Measurements from ENCODE around the gene CCDC187.
"Not testable (repeated sequence)": the region's sequence is repeated elsewhere in the genome, so short reads cannot be mapped to it uniquely, and the experiment has no call there.

CCDC187 gene

DNA sequence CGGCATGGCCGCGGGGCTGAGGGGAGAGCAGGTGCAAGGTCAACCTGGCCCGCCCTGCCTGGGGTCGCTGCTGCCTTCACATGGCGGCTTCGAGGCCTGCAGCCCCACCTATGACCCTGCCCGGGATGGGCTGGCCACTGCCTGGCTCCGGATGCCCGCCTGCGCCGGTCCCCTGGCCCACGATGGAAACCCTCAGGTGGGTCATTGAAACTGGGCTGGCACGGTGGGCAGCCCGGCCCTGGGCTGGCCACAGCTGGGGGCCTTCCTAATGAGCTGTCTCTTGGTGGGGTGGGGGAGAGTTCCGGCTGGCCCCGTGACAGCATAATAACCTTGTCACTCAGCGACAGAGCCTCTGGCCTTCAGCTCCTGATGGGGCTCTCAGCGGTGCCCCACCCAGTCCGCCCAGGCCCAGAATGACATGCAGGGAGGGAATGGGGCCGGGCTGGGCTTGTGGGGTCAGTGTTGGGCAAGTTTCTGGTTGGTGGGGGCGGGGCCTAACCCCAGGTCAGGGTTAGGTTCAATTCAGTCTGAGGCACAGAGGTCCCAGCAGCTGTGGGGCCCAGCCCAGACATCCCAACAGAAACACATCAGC, at the start of gene CCDC187:
CCDC187 (minus strand) TSS at position 270 of the 592 bp plus-strand sequence; CDS start at position 6, 264 bp downstream.
- DNase-seq (ENCODE audit: low read depth) = no peak

DNA sequence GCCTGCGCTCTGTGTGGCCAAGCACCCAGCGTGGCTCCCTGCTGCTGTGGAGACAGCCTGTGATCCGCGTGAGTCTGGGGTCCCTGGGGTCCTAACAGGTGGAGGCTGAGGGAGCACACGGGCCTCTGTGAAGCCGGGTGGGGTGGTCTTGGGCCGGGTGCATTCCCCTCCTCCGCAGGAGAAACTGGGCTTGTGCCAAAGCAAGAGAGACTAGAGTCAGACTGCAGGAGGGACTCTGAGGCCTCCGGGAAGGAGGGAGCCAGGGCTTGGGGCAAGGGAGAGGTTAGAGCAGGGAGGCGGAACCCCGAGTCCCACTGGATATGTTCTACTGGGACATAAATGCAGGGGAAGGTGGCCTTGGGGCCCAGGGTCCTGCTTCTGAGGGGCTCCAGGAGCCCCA, 49.2 kb upstream of the CCDC187 start:
- DNase-seq (ENCODE audit: low read depth) = no peak

DNA sequence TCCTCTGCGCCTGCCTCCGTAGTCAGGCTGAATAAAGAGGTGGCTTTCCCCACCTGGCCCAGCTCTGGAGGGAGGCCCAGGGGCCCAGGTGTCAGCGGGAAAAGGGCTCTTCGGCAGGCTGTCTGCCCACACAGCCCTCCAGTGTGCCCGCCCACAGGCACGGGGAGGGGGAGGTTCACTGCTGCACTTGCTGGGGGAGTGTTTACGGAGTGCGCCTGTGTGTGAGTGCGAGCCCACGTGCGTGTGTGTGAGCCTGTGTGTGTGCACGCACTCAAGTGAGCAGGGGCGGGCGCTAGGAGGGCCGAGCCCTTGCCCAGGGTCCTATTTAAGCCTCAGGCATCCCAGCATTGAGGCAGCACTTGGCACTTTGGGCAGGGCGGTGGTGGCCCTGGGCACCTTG, 48.8 kb upstream of the CCDC187 start:
- DNase-seq (ENCODE audit: low read depth) = no peak

GRCh38 chr9:136351868-136352267, 48.0 kb upstream of the CCDC187 start:
- not testable (repeated sequence) for DNase-seq (ENCODE audit: low read depth)

DNA sequence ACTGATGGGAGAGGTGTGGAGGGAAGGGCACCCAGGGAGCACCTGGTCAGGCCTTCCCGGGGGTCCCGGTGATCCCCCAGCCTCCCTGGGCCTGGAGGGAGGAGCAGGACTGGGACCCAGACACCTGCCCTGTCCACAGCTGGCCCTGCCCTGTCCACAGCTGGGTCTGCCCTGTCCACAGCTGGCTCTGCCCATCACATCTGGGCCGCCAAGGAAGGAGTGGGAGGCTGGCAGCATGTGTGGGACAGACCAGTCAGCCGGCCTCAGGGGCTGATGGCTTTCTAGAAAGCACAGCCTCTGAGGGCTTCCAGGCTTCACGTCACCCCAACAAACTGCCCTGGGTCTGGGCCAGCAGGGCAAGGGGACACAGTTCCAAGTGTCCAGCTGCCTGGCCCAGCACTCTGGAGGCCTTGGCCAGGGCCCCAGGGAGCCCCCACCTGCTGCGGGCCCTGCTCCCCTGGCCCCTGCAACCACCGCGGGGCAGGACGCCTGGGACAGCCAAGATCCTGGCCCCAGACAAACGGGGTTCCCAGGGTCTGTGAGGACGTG, 47.4 kb upstream of the CCDC187 start:
- no peak for DNase-seq (ENCODE audit: low read depth)

DNA sequence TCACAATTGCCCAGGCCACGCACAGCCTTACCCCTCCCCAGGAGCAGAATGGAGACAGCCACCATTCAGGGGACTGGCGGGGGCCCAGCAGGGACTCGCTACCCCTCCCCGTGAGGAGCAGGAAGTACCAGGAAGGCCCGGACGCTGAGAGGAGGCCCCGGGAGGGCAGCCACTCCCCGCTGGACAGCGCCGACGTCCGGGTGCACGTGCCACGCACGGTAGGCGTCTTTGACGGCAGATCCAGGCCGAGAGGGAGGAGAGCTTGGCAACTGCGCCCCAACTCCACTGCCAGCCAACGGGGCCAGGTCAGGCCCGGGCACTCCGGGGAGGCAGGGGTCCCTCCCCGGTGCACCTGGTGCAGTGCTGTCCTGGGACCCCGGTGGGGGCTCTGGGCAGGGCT, 45.7 kb upstream of the CCDC187 start:
- no peak for DNase-seq (ENCODE audit: low read depth)

DNA sequence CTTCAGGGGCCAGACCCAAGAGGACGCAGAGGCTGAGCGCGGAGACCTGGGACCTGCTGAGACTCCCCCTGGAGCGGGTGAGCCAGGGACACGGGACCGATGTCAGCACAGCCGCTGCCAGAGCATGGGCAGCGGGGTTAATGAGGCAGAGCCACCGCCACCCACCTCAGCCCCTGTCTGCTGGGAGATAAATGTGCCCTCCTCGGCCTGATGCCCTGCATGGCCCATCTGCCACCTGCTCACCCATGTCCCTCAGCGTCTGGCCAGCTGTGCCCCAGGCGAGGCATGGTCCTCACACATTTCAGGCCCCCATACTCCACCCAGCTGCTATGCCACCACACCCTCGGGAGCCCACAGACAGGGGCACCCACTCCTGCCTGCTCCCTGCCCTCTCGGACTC, 44.8 kb upstream of the CCDC187 start:
- DNase-seq (ENCODE audit: low read depth) = no peak

- no peak for DNase-seq (ENCODE audit: low read depth)
These were observed 43.8 kb upstream of the CCDC187 start for GRCh38 chr9:136347472-136348256.

- DNase-seq (ENCODE audit: low read depth) = no peak
These were observed 43.1 kb upstream of the CCDC187 start for GRCh38 chr9:136346927-136347465.

DNA sequence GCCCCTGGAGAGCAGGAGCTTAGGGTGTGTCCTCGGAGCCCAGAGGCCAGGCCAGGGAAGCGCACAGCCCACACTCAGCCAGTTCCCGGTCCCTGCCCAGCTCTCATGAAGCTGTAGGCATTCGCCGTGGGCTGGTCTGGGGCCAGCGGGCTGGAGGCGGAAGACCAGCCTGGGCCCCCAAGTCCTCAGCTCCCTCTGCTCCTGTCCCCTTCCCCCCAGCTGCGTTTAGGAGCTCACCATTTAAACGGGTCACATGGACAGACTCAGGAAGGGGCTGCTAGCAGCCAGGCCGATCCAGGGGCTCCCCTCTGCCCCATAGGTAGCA, 42.2 kb upstream of the CCDC187 start:
- DNase-seq (ENCODE audit: low read depth) = no peak

DNA sequence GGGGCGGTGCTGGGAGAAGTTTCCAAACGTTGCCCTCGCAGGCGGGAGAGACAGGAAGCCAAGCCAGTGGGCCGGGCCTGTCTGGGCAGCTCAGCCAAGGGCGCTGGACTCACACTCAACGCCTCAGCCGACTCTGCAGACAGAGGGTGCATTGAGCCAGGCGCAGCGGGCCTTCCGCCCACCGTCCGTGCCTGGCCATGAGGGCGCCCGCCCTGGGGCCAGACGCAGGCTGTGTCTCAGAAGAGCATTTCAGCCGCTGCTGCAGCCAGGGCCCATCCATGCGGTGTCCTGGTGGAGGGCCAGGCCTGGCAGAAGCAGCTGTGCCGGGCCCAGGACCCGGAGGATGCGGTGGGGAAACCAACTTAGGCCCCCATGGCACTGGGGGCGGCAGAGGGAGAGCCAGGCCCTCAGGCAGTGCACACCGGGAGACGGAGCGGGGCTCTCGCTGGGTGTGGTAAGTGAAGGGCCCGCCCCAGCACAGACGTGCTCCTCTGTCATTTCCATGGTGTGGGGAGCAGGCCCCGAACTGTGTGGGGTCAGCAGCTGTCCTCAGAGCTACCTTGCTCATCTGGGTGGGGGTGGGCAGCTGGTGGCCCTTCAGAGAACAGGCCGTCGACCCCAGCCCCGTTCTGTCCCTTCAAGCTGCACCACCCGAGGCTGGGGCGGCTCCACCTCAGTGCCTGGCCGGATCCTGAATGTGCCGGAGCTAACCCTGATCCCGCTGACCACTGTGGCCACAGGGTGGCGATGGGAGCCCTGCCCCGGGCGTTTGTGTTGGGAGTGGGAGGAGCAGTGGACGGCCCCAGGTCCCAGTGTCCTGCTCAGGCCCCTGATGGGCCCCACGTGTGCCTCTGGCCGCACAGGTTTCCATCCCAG, 41.6 kb upstream of the CCDC187 start:
- DNase-seq (ENCODE audit: low read depth) = no peak

DNA sequence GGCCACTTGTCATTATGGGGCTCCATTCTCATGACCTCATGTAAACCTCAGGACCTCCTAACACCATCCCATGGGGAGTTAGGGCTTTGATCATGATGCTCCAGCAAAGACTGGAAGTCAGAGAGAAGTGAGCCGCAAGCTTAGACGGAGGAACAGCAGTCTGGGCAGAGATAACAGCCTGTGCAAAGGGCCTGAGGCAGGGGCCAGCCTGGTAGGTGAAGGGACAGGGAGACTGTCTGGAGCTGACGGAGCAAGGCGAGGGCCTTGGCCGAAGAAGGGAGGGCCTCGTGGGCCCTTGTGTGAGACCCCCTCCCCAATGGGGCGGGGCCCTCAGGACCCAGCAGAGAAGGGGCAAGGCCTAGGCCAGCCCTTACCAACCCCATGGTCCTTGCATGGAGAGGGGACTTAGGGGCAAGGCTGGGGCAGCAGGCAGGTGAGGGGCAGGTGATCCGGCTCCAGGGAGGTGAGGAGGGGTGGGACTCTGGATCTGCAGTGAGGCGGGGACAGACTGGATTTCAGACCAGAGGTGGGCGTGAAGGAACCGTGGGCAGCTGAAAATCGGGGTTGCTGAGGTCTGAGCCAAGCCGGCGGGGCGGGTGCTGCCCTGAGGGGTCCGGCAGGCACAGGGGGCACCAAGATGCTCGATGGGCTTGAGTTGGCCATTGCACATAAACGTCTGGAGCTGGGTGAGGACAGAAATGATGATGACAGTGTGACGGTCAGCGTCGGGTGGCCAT, 40.8 kb upstream of the CCDC187 start:
- DNase-seq (ENCODE audit: low read depth) = no peak

GRCh38 chr9:136343884-136344269, 40.0 kb upstream of the CCDC187 start:
- DNase-seq (ENCODE audit: low read depth) = no peak

DNA sequence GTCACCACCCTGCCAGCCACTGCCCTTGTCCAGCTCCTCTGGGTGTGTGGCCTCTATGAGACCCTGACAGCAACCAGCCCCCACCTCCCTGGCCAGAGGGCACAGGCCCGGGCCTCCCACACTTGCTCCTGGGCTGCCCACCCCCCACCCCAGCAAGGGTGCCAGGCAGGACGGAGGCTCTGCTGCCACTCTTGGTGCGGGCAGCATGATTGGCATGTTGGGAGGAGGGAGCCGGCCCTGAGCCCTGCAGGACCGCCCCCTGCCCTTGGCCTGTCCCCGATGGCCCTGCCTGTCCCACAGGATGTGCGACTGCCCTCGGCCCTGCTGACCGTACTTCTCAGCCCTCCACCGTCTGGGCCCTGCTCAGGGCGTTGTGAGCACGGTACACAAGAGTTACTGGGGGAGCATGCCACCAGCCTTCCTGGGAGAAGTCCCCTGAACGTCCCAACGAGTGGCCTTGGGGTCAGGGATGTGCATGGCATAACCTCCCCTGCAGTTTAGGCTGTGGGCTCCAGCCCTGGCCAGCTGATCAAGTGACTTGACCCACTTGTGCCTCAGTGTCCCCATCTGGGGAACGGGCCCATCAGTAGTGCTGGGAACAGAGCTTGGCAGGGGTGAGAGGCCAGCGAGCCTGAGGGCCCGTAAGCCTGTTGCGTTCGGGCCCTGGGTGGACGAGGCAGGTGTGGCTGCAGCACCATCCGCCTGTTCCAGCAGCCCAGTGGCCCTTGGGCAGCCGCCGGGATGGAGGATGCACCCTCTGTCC, 39.4 kb upstream of the CCDC187 start:
- DNase-seq (ENCODE audit: low read depth) = no peak

- peak; percentile 28 for DNase-seq (ENCODE audit: low read depth)
These were observed 38.6 kb upstream of the CCDC187 start for GRCh38 chr9:136342181-136343120.

DNA sequence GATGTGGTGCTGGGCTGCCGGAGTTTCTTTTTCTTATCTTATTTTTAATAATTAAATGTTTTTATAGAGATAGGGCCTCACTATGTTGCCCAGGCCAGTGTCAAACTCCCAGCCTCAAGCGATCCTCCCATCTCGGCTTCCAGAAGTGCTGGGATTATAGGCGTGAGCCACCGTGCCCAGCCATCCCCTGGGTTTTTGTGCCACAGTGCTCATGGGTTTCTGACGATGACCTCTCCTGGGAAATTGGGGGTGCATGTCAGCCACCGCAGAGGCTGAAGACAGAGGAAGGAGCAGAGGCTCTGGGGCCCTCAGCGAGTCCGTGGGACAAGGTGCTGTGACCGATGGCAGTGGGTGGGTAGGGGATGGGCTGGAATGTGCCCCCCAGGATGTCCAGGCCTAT, 37.9 kb upstream of the CCDC187 start:
- no peak for DNase-seq (ENCODE audit: low read depth)

- no peak for DNase-seq (ENCODE audit: low read depth)
These were observed 37.3 kb upstream of the CCDC187 start for GRCh38 chr9:136341042-136341655.

DNA sequence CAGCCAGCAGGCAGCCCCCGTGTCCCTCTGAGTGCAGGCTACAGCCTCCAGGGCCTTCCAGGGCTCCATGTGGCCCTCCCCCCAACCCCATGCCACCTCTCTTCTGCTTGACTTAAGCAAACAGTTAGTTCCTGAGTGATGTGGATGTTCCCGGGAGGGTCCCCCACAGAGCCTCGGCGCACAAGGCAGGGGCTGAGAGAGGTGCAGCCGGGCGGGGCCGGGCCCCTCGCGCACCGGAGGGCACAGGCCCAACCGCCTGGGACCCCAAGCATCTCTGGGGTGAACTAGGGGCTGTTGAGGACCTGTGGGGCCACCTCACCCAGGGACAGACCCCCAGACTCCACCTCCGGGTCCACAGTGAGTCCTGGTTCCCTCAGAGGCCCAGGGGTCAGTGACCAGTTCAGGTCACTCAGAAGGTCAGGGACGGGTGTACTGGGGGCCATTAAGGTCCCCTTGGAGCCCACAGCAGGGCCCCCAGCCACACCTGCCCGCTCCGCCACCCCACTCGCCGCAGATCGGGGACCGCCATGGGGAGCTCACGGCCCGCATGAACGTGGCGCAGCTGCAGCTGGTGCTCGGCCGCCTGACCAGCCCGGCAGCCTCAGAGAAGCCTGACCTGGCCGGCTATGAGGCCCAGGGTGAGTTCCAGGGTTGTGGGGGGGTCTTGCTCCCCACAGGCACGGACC, 36.6 kb upstream of the CCDC187 start:
- no peak for DNase-seq (ENCODE audit: low read depth)

DNA sequence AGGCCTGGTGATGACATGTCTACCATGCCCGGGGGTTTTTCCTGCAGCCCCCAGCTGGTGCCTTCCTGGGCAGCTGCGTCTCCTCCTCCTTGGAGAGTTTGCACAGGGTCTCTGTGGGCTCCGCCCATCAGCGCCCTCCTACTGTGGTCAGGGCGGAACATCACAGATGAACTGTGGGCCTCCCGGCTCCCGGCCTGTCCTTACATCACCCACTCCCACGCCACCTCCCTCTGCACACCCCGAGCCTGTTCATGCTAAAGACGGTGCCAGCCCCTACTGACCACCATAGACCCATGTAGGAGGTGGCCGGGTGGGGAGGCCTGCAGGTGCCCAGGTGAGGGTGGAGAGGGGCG, 36.0 kb upstream of the CCDC187 start:
- no peak for DNase-seq (ENCODE audit: low read depth)

Data from stimulated activated CD8-positive, alpha-beta memory T cell treated with anti-CD3 and anti-CD28 coated beads, Interleukin-12 subunit alpha, Interleukin-12 subunit beta, amount 100 ng/mL, for 1 hour (primary cell).